HepG2 (cell line): ENCODE measurements around the gene IGSF21. TPM values are rescaled to one million over a fixed set of nuclear protein-coding genes. Genes with fewer than 3 reads are reported as not detected.
A peak's percentile ranks its signal among the peaks of the same experiment; 100 is the strongest.

Experiments used
- ATF3 ChIP-seq: sonication (generic); formaldehyde crosslinking; IDR thresholded peaks from 2 replicates; pipeline ENCODE4 v1.4.0; 2020; ENCODE audit warnings: missing genetic modification reagents
- ATF4 ChIP-seq, 2 experiments: fragments of 450-650 bp in 1 of 2; sonication (generic) in 1 of 2; formaldehyde crosslinking; IDR thresholded peaks; 2 replicates each; pipeline versions ENCODE4 v1.5.0 to v1.8.0; 2020 to 2022; ENCODE audit warnings: mild to moderate bottlenecking in 1 of 2, missing genetic modification reagents in 1 of 2
- CREB1 ChIP-seq, 2 experiments: fragments of 450-650 bp in 1 of 2; IDR thresholded peaks; 2 replicates each; pipeline ENCODE4 v1.6.1; 2016 to 2017; ENCODE audit warnings: control low read depth in 1 of 2, mild to moderate bottlenecking in 1 of 2, missing compliant biosample characterization in 1 of 2, missing genetic modification characterization in 1 of 2
- E2F5 ChIP-seq: sonication (generic); formaldehyde crosslinking; conservative IDR thresholded peaks from 2 replicates; pipeline ENCODE4 v1.4.0; 2020; ENCODE audit warnings: missing genetic modification reagents
- FOSL2 ChIP-seq: sonication (generic); formaldehyde crosslinking; IDR thresholded peaks from 2 replicates; pipeline ENCODE4 v1.4.0; 2020; ENCODE audit warnings: missing genetic modification reagents
- HDAC2 ChIP-seq: sonication (generic); formaldehyde crosslinking; IDR thresholded peaks from 2 replicates; pipeline ENCODE4 v1.4.0; 2020; ENCODE audit warnings: missing genetic modification reagents
- HNF4G ChIP-seq, 2 experiments: sonication (generic) in 1 of 2; formaldehyde crosslinking in 1 of 2; IDR thresholded peaks; 2 replicates each; pipeline versions ENCODE4 v1.4.0 to v1.6.1; 2011 to 2020; ENCODE audit warnings: borderline replicate concordance in 2 of 2, low read depth in 2 of 2, mild to moderate bottlenecking in 2 of 2, low read length in 1 of 2, missing genetic modification reagents in 1 of 2, moderate library complexity in 1 of 2
- KAT8 ChIP-seq: IDR thresholded peaks from 2 replicates; pipeline ENCODE4 v1.6.1; 2016; ENCODE audit warnings: missing genetic modification reagents, missing compliant biosample characterization
- KDM5B ChIP-seq: sonication (generic); formaldehyde crosslinking; IDR thresholded peaks from 2 replicates; pipeline ENCODE4 v1.4.0; 2020; ENCODE audit warnings: missing genetic modification reagents, mild to moderate bottlenecking, borderline replicate concordance
- KLF6 ChIP-seq: IDR thresholded peaks from 2 replicates; pipeline ENCODE4 v1.8.0; 2016; ENCODE audit warnings: missing biosample characterization, missing genetic modification reagents
- LBX2 ChIP-seq: sonication (generic); formaldehyde crosslinking; IDR thresholded peaks from 2 replicates; pipeline ENCODE4 v1.5.0; 2020; ENCODE audit warnings: missing genetic modification reagents, mild to moderate bottlenecking, borderline replicate concordance
- MED1 ChIP-seq: sonication (generic); formaldehyde crosslinking; IDR thresholded peaks from 2 replicates; pipeline ENCODE4 v1.4.0; 2020; ENCODE audit warnings: missing genetic modification reagents
- PHF20 ChIP-seq: sonication (generic); formaldehyde crosslinking; IDR thresholded peaks from 2 replicates; pipeline ENCODE4 v1.5.0; 2020; ENCODE audit warnings: mild to moderate bottlenecking, missing genetic modification reagents
- RNF2 ChIP-seq: fragments of 450-650 bp; conservative IDR thresholded peaks from 2 replicates; pipeline ENCODE4 v1.6.1; 2016; ENCODE audit warnings: low read depth
- SCMH1 ChIP-seq: sonication (generic); formaldehyde crosslinking; IDR thresholded peaks from 2 replicates; pipeline ENCODE4 v1.9.0; 2021; ENCODE audit warnings: missing genetic modification reagents, mild to moderate bottlenecking, borderline replicate concordance
- TCF7 ChIP-seq: sonication (generic); IDR thresholded peaks from 2 replicates; pipeline ENCODE4 v1.6.1; 2016; ENCODE audit warnings: antibody characterized with exemption, low read depth
- UBTF ChIP-seq: sonication (generic); formaldehyde crosslinking; IDR thresholded peaks from 2 replicates; pipeline ENCODE4 v1.4.0; 2020; ENCODE audit warnings: mild to moderate bottlenecking, missing genetic modification reagents
- ZNF143 ChIP-seq: sonication (generic); formaldehyde crosslinking; IDR thresholded peaks from 2 replicates; pipeline ENCODE4 v1.4.0; 2020; ENCODE audit warnings: missing genetic modification reagents
- ZNF281 ChIP-seq: sonication (generic); formaldehyde crosslinking; IDR thresholded peaks from 2 replicates; pipeline ENCODE4 v1.4.0; 2020; ENCODE audit warnings: missing genetic modification reagents, borderline replicate concordance
- ZNF329 ChIP-seq: sonication (generic); formaldehyde crosslinking; IDR thresholded peaks from 2 replicates; pipeline ENCODE4 v1.9.0; 2021; ENCODE audit warnings: low read depth, mild to moderate bottlenecking, missing genetic modification reagents
- ZNF333 ChIP-seq: sonication (generic); formaldehyde crosslinking; IDR thresholded peaks from 2 replicates; pipeline ENCODE4 v1.4.0; 2020; ENCODE audit warnings: mild to moderate bottlenecking, missing genetic modification reagents, borderline replicate concordance
- ZNF629 ChIP-seq: sonication (generic); formaldehyde crosslinking; conservative IDR thresholded peaks from 2 replicates; pipeline ENCODE4 v1.5.0; 2020; ENCODE audit warnings: missing genetic modification reagents
- ZNF746 ChIP-seq: sonication (generic); formaldehyde crosslinking; IDR thresholded peaks from 2 replicates; pipeline ENCODE4 v1.8.0; 2022; ENCODE audit warnings: mild to moderate bottlenecking, missing genetic modification reagents
- polyA plus RNA-seq, 8 experiments: library from polyadenylated mRNA; depleted of rRNA in 3 of 8; stranded (reverse) in 7 of 8; unstranded in 1 of 8; fragments of >200 nt; fragmentation: Illumina TruSeq in 4 of 8; extraction: Trizol in 4 of 8; gene quantifications; 2 replicates each; pipeline versions ENCODE4 v1.2.1 to v1.2.3, GENCODE V29; 2011 to 2016; ENCODE audit warnings: low read depth in 4 of 8, missing spikeins in 1 of 8, mixed read lengths in 1 of 8; ENCODE audit not compliant: insufficient read depth in 1 of 8
- total RNA-seq, 5 experiments: library from RNA; depleted of rRNA; stranded (reverse); fragments of >200 nt; fragmentation: Illumina TruSeq; extraction: Trizol; gene quantifications; 2 replicates each; pipeline ENCODE4 v1.2.3, GENCODE V29; 2016; ENCODE audit warnings: low read depth in 1 of 5

IGSF21 gene
- total and polyA plus RNA-seq, 2 of the 13 experiments (the other 11 are each of a cell fraction or from before 2014, with no cell fraction given), result not detected

GRCh38 chr1:18316764-18317163 is 209.2 kb downstream of the IGSF21 start (continued):
- TF ChIP-seq ATF3 (CRISPR knock-in tag) (no peak), FOSL2 (CRISPR knock-in tag) (peak; percentile 88), LBX2 (CRISPR knock-in tag) (no peak), ZNF746 (CRISPR knock-in tag) (no peak), UBTF (CRISPR knock-in tag) (no peak), RNF2 (no peak), ATF4 (CRISPR knock-in tag; IDR thresholded peaks at IDR 0.05) (no peak), ZNF329 (CRISPR knock-in tag) (no peak), HDAC2 (CRISPR knock-in tag) (no peak), E2F5 (no peak), ZNF333 (no peak), KAT8 (CRISPR knock-in tag) (no peak), MED1 (peak; percentile 44), ZNF143 (CRISPR knock-in tag) (no peak), KDM5B (no peak), ZNF281 (CRISPR knock-in tag) (no peak), SCMH1 (CRISPR knock-in tag) (no peak), PHF20 (CRISPR knock-in tag) (no peak), HNF4G (IDR thresholded peaks at IDR 0.05; ENCODE audit: borderline replicate concordance, low read depth, low read length) (0 out of 2 replicates have a peak, but pooled peaks have one; percentile 28), HNF4G (CRISPR knock-in tag; IDR thresholded peaks at IDR 0.05; ENCODE audit: borderline replicate concordance, low read depth) (no peak), TCF7 (peak; percentile 38; the same call in 1 of the 2 replicates), KLF6 (CRISPR knock-in tag) (no peak), ZNF629 (CRISPR knock-in tag) (no peak), CREB1 (IDR thresholded peaks at IDR 0.05) (0 out of 2 replicates have a peak, but pooled peaks have one; percentile 19), CREB1 (CRISPR knock-in tag; IDR thresholded peaks at IDR 0.05) (peak; percentile 78)
